ENCODE results near the gene ZNF683.

Gene ZNF683

GRCh38 chr1:26315874-26316850 is 56.4 kb downstream of the ZNF683 start:
- no peak for DNase-seq

GRCh38 chr1:26314501-26314900 is 58.0 kb downstream of the ZNF683 start:
- intact Hi-C loops (cut with DNase I): no loop called here
- no peak for DNase-seq

More at GRCh38 chr1:26315874-26316850, 56.4 kb downstream of the ZNF683 start:
- intact Hi-C loops (cut with DNase I): no loop called here

Data from posterior cingulate gyrus (tissue), 11 donors.